ENCODE data around the gene BAHCC1. TPM values are rescaled to one million over a fixed set of nuclear protein-coding genes. Genes with fewer than 3 reads are reported as not detected.

Gene BAHCC1
- total and polyA plus RNA-seq, 9 of the 15 experiments (the other 6 are each of a cell fraction or from before 2014, with no cell fraction given), result 0.14 to 26.9 (median 5.0) TPM

DNA sequence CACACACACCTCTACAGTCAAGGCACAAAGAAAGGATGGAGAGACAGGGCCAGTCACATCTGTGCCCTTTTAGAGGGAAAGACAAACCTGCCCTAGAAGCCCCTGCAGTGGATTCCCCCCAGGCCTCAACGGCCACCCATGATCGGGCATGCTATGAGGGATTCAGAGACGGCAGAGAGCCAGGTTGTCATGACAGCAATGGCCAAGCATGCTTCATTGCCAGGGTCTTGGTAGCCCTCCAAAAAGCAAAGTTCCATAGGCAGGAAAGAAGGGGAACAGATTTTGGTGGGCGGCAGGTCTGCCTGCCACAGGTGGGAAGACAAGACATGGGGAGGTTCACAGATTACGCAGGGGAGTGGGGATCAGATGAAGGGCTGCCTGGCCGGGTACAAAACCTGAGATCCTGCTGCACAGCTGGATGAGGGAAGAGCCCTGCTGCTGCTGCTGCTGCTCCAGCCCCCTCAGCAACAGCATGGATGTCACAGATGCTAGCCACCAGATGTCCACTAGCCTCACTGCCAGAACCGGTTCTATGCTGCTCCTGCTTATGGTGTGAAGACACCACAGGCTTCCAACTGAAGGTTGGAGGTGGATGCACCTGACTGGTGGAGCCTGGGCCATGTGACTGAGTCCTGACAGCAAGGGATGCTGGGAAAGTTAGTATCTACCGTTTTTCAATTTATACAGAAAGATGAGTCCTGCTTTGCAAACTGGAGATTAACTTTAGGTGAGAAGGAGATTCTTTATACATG lies 99.5 kb downstream of the BAHCC1 start (continued):
- no peak for TF ChIP-seq CHD7 (IDR thresholded peaks at IDR 0.05; ENCODE audit: low read depth, low read length)
- TF ChIP-seq U2AF1 (optimal IDR thresholded peaks at IDR 0.05; ENCODE audit: low read depth, low read length), result no peak
- peak in 1 of 2 experiments; percentile 34 for TF ChIP-seq E2F6 (IDR thresholded peaks at IDR 0.05; ENCODE audit: borderline replicate concordance in 1 of 2, extremely low read depth in 1 of 2, insufficient read depth in 1 of 2, insufficient read length in 1 of 2, low read depth in 1 of 2, low read length in 1 of 2, poor library complexity in 1 of 2, severe bottlenecking in 1 of 2)
- TF ChIP-seq ZNF217 (CRISPR knock-in tag; IDR thresholded peaks at IDR 0.05), result no peak
- peak; percentile 20; the same call in 1 of the 2 replicates for TF ChIP-seq PHF8 (IDR thresholded peaks at IDR 0.05; ENCODE audit: borderline replicate concordance, low read length)
- TF ChIP-seq MBD1 (CRISPR knock-in tag; IDR thresholded peaks at IDR 0.05), result no peak
- no peak for TF ChIP-seq SMARCA4 (IDR thresholded peaks at IDR 0.05)
